ENCODE results near the gene DEFB124. TPM values are rescaled to one million over a fixed set of nuclear protein-coding genes. Genes with fewer than 3 reads are reported as not detected.

The DEFB124 gene
- total RNA-seq, 1 experiment from 2014 or later: not detected

DNA sequence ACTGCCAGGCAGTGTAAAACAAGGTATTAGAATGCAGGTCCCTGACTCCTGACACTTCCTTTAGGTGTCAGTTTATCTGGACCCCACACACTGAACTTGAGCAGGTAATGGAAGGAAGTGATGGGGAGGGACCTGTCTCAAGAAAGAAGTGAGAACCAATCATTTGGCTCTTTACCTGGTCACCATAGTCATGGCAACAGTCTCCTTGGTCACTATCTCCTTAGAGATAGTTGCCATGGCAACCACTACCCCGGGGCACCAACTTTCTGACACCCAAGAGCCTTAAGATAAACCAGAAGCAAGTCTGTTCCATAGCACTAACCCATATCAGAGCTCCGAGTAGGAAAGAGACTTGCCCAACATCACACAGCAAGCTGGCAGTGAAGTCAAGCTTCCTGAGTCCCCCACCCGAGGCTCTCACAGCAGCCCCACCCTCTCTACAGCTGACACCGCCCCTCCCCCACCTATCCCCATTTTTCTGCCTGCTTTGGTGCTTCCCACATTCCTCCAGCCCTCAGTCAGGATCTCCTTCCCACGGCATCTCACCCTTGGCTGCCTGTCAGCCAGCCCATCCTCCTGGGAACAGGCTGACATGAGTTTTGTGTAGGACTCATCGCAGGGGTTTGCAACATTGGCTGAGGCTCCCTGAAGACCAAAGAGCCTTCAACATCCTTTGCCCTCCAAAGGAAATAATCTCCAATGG, 23.1 kb upstream of the DEFB124 start:
- Histone ChIP-seq H3K4me2 (ENCODE audit: low read depth, low read length, poor library complexity, severe bottlenecking) (no peak overlapping the region), H3K27ac (ENCODE audit: low read length) (no peak overlapping the region), H3K9ac (ENCODE audit: low read length) (no peak overlapping the region), H3K79me2 (ENCODE audit: low read length) (no peaks in the 10 kb centered on the region), H3K9me2 (replicated peaks; ENCODE audit: insufficient read depth, low read length) (no peaks in the 10 kb centered on the region), H3K4me3 (ENCODE audit: low read length) (no peak overlapping the region), H3K9me3 (ENCODE audit: low read length) (no peaks in the 10 kb centered on the region), H3K4me1 (ENCODE audit: low read length) (no peaks in the 10 kb centered on the region), H3K27me3 (ENCODE audit: low read length) (no peaks in the 10 kb centered on the region), H3K36me3 (ENCODE audit: insufficient read depth, low read length) (no peaks in the 10 kb centered on the region), H2AFZ (ENCODE audit: low read length) (no peak overlapping the region), H4K20me1 (ENCODE audit: insufficient read depth, low read depth, low read length) (no peaks in the 10 kb centered on the region)
- DNase-seq: no peak

DNA sequence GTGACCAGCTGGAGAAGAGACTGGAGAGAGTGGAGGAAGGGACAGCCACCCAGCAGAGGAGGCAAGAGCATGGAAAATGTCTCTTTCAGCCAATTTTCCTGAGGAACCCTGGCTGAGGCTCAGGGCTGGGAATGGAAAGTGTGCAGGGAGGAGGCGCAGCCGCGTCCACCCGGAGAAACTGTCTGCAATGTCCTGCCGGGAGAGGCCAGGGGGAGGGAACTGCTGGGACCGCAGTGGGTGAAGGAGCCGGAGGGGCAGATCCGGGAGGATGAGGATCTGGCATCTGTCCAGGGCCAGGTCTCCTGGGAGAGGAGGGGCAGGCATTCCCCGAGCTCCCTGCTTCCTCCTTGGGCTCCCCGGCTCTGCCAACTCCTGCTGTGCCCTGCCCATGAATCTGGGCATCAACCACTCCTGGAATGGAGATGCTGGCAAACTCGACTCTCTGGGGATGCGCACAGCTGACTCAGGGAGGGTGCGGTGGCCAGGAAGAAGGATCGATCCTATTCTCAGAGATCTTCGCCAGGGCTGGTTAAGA, 21.9 kb upstream of the DEFB124 start:
- Histone ChIP-seq H3K27me3 (ENCODE audit: low read length) (no peaks in the 10 kb centered on the region), H3K27ac (ENCODE audit: low read length) (no peak overlapping the region), H3K4me1 (ENCODE audit: low read length) (no peaks in the 10 kb centered on the region), H4K20me1 (ENCODE audit: insufficient read depth, low read depth, low read length) (no peaks in the 10 kb centered on the region), H3K4me3 (ENCODE audit: low read length) (no peak overlapping the region), H3K36me3 (ENCODE audit: insufficient read depth, low read length) (no peaks in the 10 kb centered on the region), H3K9me2 (replicated peaks; ENCODE audit: insufficient read depth, low read length) (no peaks in the 10 kb centered on the region), H3K4me2 (ENCODE audit: low read depth, low read length, poor library complexity, severe bottlenecking) (no peak overlapping the region), H3K79me2 (ENCODE audit: low read length) (no peaks in the 10 kb centered on the region), H3K9me3 (ENCODE audit: low read length) (no peaks in the 10 kb centered on the region), H3K9ac (ENCODE audit: low read length) (no peak overlapping the region), H2AFZ (ENCODE audit: low read length) (no peak overlapping the region)
- DNase-seq: no peak

DNA sequence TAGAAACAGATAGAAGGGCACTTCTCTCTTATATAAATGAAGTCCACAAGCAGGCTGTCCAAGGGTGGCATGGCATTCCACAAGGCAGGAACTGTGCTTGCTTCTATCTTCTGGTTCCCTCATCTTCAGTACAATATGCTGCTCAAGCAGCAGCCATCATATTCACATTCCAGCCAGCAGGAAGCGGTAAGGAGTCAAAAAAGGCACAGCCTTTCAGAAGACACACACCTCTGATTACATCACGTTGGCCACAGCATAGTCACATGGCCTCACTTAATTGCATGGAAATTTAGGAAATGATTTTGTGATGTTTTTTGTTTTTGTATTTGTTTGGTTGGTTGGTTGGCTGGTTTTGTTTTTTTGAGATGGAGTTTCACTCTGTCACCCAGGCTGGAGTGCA, 19.2 kb upstream of the DEFB124 start:
- no peak overlapping the region for H3K4me3 ChIP-seq (ENCODE audit: low read length)
- no peaks in the 10 kb centered on the region for H3K79me2 ChIP-seq (ENCODE audit: low read length)
- DNase-seq: peak; percentile 49
- no peaks in the 10 kb centered on the region for H3K36me3 ChIP-seq (ENCODE audit: insufficient read depth, low read length)
- H3K27me3 ChIP-seq (ENCODE audit: low read length): no peaks in the 10 kb centered on the region
- H3K27ac ChIP-seq (ENCODE audit: low read length): no peak overlapping the region
- no peaks in the 10 kb centered on the region for H4K20me1 ChIP-seq (ENCODE audit: insufficient read depth, low read depth, low read length)
- no peaks in the 10 kb centered on the region for H3K4me1 ChIP-seq (ENCODE audit: low read length)
- no peaks in the 10 kb centered on the region for H3K9me3 ChIP-seq (ENCODE audit: low read length)
- no peak overlapping the region for H3K9ac ChIP-seq (ENCODE audit: low read length)
- no peak overlapping the region for H3K4me2 ChIP-seq (ENCODE audit: low read depth, low read length, poor library complexity, severe bottlenecking)
- no peak overlapping the region for H2AFZ ChIP-seq (ENCODE audit: low read length)
- no peaks in the 10 kb centered on the region for H3K9me2 ChIP-seq (replicated peaks; ENCODE audit: insufficient read depth, low read length)

DNA sequence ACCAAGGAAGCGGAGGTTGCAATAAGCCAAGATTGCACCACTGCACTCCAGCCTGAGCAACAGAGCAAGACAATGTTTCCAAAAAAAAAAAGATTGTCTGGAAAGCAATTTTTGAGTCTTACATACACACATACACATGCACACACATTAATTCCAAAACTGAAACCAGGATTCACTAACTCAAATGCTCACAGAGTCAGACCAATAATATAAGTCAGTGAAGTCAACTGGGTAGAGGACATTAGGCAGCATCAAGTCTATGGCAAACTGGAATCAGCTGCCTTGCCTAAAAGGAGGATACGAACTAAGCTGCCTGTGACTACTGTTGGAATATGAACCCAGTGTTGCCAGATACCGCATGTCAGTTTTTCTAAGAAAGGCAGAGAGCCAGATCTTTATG, 15.8 kb upstream of the DEFB124 start:
- DNase-seq: no peak
- Histone ChIP-seq H3K27me3 (ENCODE audit: low read length) (no peaks in the 10 kb centered on the region), H3K27ac (ENCODE audit: low read length) (no peak overlapping the region), H3K9me3 (ENCODE audit: low read length) (no peaks in the 10 kb centered on the region), H3K79me2 (ENCODE audit: low read length) (no peaks in the 10 kb centered on the region), H3K9ac (ENCODE audit: low read length) (no peak overlapping the region), H3K4me1 (ENCODE audit: low read length) (no peaks in the 10 kb centered on the region), H3K4me2 (ENCODE audit: low read depth, low read length, poor library complexity, severe bottlenecking) (no peak overlapping the region), H2AFZ (ENCODE audit: low read length) (no peak overlapping the region), H4K20me1 (ENCODE audit: insufficient read depth, low read depth, low read length) (no peaks in the 10 kb centered on the region), H3K4me3 (ENCODE audit: low read length) (no peak overlapping the region), H3K9me2 (replicated peaks; ENCODE audit: insufficient read depth, low read length) (no peaks in the 10 kb centered on the region), H3K36me3 (ENCODE audit: insufficient read depth, low read length) (no peaks in the 10 kb centered on the region)

DNA sequence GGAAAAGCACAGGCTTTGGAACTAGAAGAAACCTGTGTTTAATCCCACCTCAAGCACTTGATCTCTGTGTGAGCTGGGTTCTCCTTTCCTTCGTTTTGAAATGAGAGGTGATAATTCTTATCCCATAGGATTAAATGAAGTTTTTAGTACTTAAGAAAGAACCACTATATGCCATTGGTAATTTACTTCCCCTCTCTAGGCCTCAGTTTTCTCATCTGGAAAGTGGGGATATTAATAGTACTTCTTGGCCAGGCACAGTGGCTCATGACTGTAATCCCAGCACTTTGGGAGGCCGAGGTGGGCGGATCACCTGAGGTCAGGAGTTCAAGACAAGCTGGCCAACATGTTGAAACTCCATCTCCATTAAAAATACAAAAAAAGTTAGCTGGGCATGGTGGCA, 14.2 kb upstream of the DEFB124 start:
- Histone ChIP-seq H3K9ac (ENCODE audit: low read length) (no peak overlapping the region), H3K4me3 (ENCODE audit: low read length) (no peak overlapping the region), H3K27ac (ENCODE audit: low read length) (no peak overlapping the region), H3K36me3 (ENCODE audit: insufficient read depth, low read length) (no peaks in the 10 kb centered on the region), H3K27me3 (ENCODE audit: low read length) (no peaks in the 10 kb centered on the region), H3K79me2 (ENCODE audit: low read length) (no peaks in the 10 kb centered on the region), H3K9me2 (replicated peaks; ENCODE audit: insufficient read depth, low read length) (no peaks in the 10 kb centered on the region), H3K4me2 (ENCODE audit: low read depth, low read length, poor library complexity, severe bottlenecking) (no peak overlapping the region), H3K9me3 (ENCODE audit: low read length) (no peaks in the 10 kb centered on the region), H2AFZ (ENCODE audit: low read length) (no peak overlapping the region), H4K20me1 (ENCODE audit: insufficient read depth, low read depth, low read length) (no peaks in the 10 kb centered on the region), H3K4me1 (ENCODE audit: low read length) (no peaks in the 10 kb centered on the region)
- DNase-seq: no peak

DNA sequence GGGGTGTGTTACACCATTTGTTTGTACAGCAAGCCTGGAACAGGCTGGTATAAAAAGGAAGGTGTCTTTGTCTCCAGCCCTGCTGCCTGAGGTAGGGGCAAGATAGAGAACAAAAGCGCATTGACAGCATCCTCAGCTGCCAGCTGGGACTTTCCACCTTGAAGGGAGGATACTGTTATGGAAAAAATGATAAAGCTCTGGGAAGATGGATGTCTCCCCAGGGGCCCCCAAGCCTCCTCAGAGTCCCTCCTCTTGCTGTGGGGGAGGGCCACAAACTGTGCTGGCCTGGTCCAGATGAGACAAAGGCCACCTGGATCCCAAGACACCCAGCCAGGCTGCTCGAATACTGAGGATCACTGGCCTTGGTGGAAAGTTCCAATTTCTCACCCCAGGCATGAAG, 13.2 kb upstream of the DEFB124 start:
- no peak overlapping the region for H2AFZ ChIP-seq (ENCODE audit: low read length)
- H3K9ac ChIP-seq (ENCODE audit: low read length): no peak overlapping the region
- H3K4me1 ChIP-seq (ENCODE audit: low read length): no peaks in the 10 kb centered on the region
- H3K36me3 ChIP-seq (ENCODE audit: insufficient read depth, low read length): no peaks in the 10 kb centered on the region
- H3K27me3 ChIP-seq (ENCODE audit: low read length): no peaks in the 10 kb centered on the region
- no peaks in the 10 kb centered on the region for H4K20me1 ChIP-seq (ENCODE audit: insufficient read depth, low read depth, low read length)
- H3K4me3 ChIP-seq (ENCODE audit: low read length): no peak overlapping the region
- no peaks in the 10 kb centered on the region for H3K79me2 ChIP-seq (ENCODE audit: low read length)
- H3K4me2 ChIP-seq (ENCODE audit: low read depth, low read length, poor library complexity, severe bottlenecking): no peak overlapping the region
- no peaks in the 10 kb centered on the region for H3K9me2 ChIP-seq (replicated peaks; ENCODE audit: insufficient read depth, low read length)
- no peak overlapping the region for H3K27ac ChIP-seq (ENCODE audit: low read length)
- no peak for DNase-seq
- H3K9me3 ChIP-seq (ENCODE audit: low read length): no peaks in the 10 kb centered on the region

DNA sequence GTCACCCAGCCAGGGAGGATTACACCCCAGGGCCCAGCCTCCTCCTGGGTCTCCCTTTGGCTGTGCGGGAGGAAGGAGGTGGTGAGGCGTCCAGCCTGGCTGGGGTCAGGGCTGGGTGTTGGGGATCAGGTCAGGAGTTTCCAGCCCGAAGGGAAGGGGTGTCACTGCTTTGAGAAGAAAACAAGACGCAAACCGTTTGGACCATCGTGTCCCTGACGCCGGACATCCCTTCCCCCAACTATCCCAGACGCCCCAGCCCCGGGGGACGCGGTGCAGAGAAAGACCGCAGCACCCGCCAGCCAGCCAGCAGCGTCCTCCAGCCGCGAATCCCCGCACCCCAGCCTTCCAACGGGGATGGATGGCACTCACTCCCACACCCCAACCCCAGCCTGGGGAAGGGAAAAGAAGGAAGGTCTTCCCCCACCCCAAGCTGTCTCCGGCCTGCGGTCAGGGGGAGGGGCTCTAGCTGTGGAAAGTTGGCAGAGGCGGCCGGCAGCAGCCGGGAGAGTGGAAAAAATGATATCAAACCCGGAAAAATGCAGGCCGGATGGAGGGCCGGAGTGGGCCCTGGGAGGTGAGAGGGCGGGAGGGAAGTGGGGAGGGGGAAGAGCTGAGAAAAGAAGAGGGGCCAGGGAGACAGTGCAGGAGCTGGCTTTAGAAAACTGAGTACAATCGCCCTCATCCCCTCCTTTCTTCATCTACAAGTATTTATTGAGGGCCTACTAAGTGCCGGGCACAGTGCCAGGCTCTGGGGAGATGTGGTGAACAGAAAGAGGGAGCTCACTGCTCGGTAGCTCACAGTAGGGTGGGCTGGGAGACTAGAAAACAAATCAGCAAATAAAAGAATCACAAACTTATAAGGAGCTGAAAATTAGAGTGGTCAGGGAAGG, 10.8 kb upstream of the DEFB124 start:
- no peaks in the 10 kb centered on the region for H3K9me2 ChIP-seq (replicated peaks; ENCODE audit: insufficient read depth, low read length)
- H3K27ac ChIP-seq (ENCODE audit: low read length): no peak overlapping the region
- no peak overlapping the region for H3K9ac ChIP-seq (ENCODE audit: low read length)
- H3K9me3 ChIP-seq (ENCODE audit: low read length): no peaks in the 10 kb centered on the region
- H3K36me3 ChIP-seq (ENCODE audit: insufficient read depth, low read length): no peaks in the 10 kb centered on the region
- no peak overlapping the region for H2AFZ ChIP-seq (ENCODE audit: low read length)
- H3K4me1 ChIP-seq (ENCODE audit: low read length): no peaks in the 10 kb centered on the region
- no peak overlapping the region for H3K4me2 ChIP-seq (ENCODE audit: low read depth, low read length, poor library complexity, severe bottlenecking)
- DNase-seq: no peak
- no peaks in the 10 kb centered on the region for H3K79me2 ChIP-seq (ENCODE audit: low read length)
- no peaks in the 10 kb centered on the region for H4K20me1 ChIP-seq (ENCODE audit: insufficient read depth, low read depth, low read length)
- H3K27me3 ChIP-seq (ENCODE audit: low read length): no peaks in the 10 kb centered on the region
- H3K4me3 ChIP-seq (ENCODE audit: low read length): no peak overlapping the region

DNA sequence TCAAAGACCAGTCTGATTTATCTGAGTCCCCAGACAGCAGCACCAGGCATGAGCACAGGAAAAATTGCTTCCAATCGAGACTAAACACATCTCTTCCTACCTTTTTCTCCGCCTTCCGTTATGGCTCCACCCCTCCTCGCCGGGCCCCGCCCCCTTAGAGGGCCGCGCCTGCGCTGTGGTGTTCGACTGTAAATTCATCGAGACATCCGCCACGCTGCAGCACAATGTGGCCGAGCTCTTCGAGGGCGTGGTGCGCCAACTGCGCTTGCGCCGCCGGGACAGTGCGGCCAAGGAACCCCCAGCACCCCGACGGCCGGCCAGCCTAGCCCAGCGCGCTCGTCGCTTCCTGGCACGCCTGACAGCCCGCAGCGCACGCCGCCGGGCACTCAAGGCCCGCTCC, 9.1 kb upstream of the DEFB124 start:
- Histone ChIP-seq H3K4me1 (ENCODE audit: low read length) (no peaks in the 10 kb centered on the region), H3K9me3 (ENCODE audit: low read length) (no peaks in the 10 kb centered on the region), H3K27me3 (ENCODE audit: low read length) (no peaks in the 10 kb centered on the region), H3K4me2 (ENCODE audit: low read depth, low read length, poor library complexity, severe bottlenecking) (no peak overlapping the region), H3K27ac (ENCODE audit: low read length) (no peak overlapping the region), H3K9me2 (replicated peaks; ENCODE audit: insufficient read depth, low read length) (no peaks in the 10 kb centered on the region), H3K9ac (ENCODE audit: low read length) (no peak overlapping the region), H3K36me3 (ENCODE audit: insufficient read depth, low read length) (no peaks in the 10 kb centered on the region), H3K4me3 (ENCODE audit: low read length) (no peak overlapping the region), H2AFZ (ENCODE audit: low read length) (no peak overlapping the region), H3K79me2 (ENCODE audit: low read length) (no peaks in the 10 kb centered on the region), H4K20me1 (ENCODE audit: insufficient read depth, low read depth, low read length) (no peaks in the 10 kb centered on the region)
- no peak for DNase-seq
